Measurements from ENCODE around the gene HLA-E. TPM values are rescaled to one million over a fixed set of nuclear protein-coding genes. Genes with fewer than 3 reads are reported as not detected.
A peak's percentile ranks its signal among the peaks of the same experiment; 100 is the strongest.
"Not testable (repeated sequence)": the region's sequence is repeated elsewhere in the genome, so short reads cannot be mapped to it uniquely, and the experiment has no call there.

Gene HLA-E
- total and polyA plus RNA-seq, 12 donors: 85.7 to 667 (median 308) TPM

GRCh38 chr6:30481965-30482644 lies 7.2 kb upstream of the HLA-E start:
- not testable (repeated sequence) for H3K27ac ChIP-seq; H3K4me1 ChIP-seq (replicated peaks in 1 of 2); H3K9me3 ChIP-seq (replicated peaks in 1 of 3); H3K36me3 ChIP-seq (replicated peaks in 1 of 2); H3K4me3 ChIP-seq
- 0 to 5% (median 2%) methylated on average over 15 to 19 of the region's 19 CpGs for WGBS, 4 donors
- TF ChIP-seq CTCF (IDR thresholded peaks at IDR 0.05): peak; percentile 53 to 78 (median 68)
- intact Hi-C loops (cut with DNase I): loop anchor here (5.0 kb wide), 2 partner anchors 50 to 65 kb away; no protein-coding TSS in a partner anchor
- peaks cover 35% of the 10 kb centered on the region for H3K27me3 ChIP-seq
- DNase-seq: peak; percentile 67 to 81 (median 76)

GRCh38 chr6:30483677-30484279 lies 5.5 kb upstream of the HLA-E start:
- peak in 3 of 7 donors; percentile 52 to 64 (median 63) for DNase-seq

GRCh38 chr6:30485236-30485635 lies 4.1 kb upstream of the HLA-E start:
- H3K9me3 ChIP-seq (replicated peaks in 1 of 3): no peaks in the 10 kb centered on the region
- H3K27ac ChIP-seq: no peak overlapping the region
- H3K4me3 ChIP-seq: no peak overlapping the region
- H3K27me3 ChIP-seq: peaks cover 17% of the 10 kb centered on the region
- no peak for TF ChIP-seq CTCF (IDR thresholded peaks at IDR 0.05)
- no peak for TF ChIP-seq POLR2A (IDR thresholded peaks at IDR 0.05)
- intact Hi-C loops (cut with DNase I): loop anchor here in 1 of 2 donors (5.0 kb wide), 1 partner anchor 112 kb away; no protein-coding TSS in a partner anchor
- peaks cover 0 to 1% of the 10 kb centered on the region in 2 donors for H3K36me3 ChIP-seq (replicated peaks in 1 of 2)
- 74 to 82% (median 78%) methylated on average over 3 of the region's 3 CpGs for WGBS, 4 donors
- H3K4me1 ChIP-seq (replicated peaks in 1 of 2): peaks cover 0 to 4% of the 10 kb centered on the region in 2 donors
- DNase-seq: no peak

More at GRCh38 chr6:30483677-30484279, 5.5 kb upstream of the HLA-E start:
- TF ChIP-seq CTCF (IDR thresholded peaks at IDR 0.05) (peak; percentile 46 to 74 (median 66)), POLR2A (IDR thresholded peaks at IDR 0.05) (no peak)
- intact Hi-C loops (cut with DNase I): loop anchor here (5.0 kb wide), 2 partner anchors 49 to 64 kb away; no protein-coding TSS in a partner anchor
- H3K36me3 ChIP-seq (replicated peaks in 1 of 2): no peaks in the 10 kb centered on the region
- peaks cover 0 to under 1% of the 10 kb centered on the region in 2 donors for H3K4me1 ChIP-seq (replicated peaks in 1 of 2)
- no peak overlapping the region for H3K27ac ChIP-seq
- no peak overlapping the region for H3K4me3 ChIP-seq
- 22 to 26% (median 23%) methylated on average over 7 of the region's 7 CpGs for WGBS, 4 donors
- no peaks in the 10 kb centered on the region for H3K9me3 ChIP-seq (replicated peaks in 1 of 3)
- H3K27me3 ChIP-seq: peaks cover 31% of the 10 kb centered on the region

- Histone ChIP-seq H3K27ac (no peak overlapping the region), H3K27me3 (no peaks in the 10 kb centered on the region), H3K4me1 (replicated peaks in 1 of 2) (peaks cover 0 to 8% of the 10 kb centered on the region in 2 donors), H3K36me3 (replicated peaks in 1 of 2) (peaks cover 0 to 28% of the 10 kb centered on the region in 2 donors), H3K4me3 (no peak overlapping the region), H3K9me3 (replicated peaks in 1 of 3) (no peaks in the 10 kb centered on the region)
- TF ChIP-seq POLR2A (IDR thresholded peaks at IDR 0.05) (no peak), CTCF (IDR thresholded peaks at IDR 0.05) (no peak)
- 65 to 75% (median 70%) methylated on average over 9 of the region's 9 CpGs for WGBS, 4 donors
- intact Hi-C loops (cut with DNase I): loop anchor here in 1 of 2 donors (5.0 kb wide), 1 partner anchor 109 kb away; no protein-coding TSS in a partner anchor
- DNase-seq: no peak
Measured at GRCh38 chr6:30487926-30488325, 1.4 kb upstream of the HLA-E start.

- H3K4me1 ChIP-seq (replicated peaks in 1 of 2); H3K9me3 ChIP-seq (replicated peaks in 1 of 3); DNase-seq; H3K27me3 ChIP-seq: not testable (repeated sequence)
- Histone ChIP-seq H3K36me3 (replicated peaks in 1 of 2) (peaks cover 0 to 36% of the 10 kb centered on the region in 2 donors), H3K27ac (peak overlapping the region in 4 of 5 donors; percentile 58 to 99 (median 95)), H3K4me3 (peak overlapping the region in 1 of 4 donors; percentile 93)
- intact Hi-C loops (cut with DNase I): loop anchor here in 1 of 2 donors (5.0 kb wide), 1 partner anchor 109 kb away; no protein-coding TSS in a partner anchor
- WGBS, 4 donors: 84 to 91% (median 89%) methylated on average over 6 of the region's 6 CpGs
Measured at GRCh38 chr6:30488697-30489080, 620 bp upstream of the HLA-E start.
